ENCODE results near the gene TAF13. TPM values are rescaled to one million over a fixed set of nuclear protein-coding genes. Genes with fewer than 3 reads are reported as not detected.
"Not testable (repeated sequence)": the region's sequence is repeated elsewhere in the genome, so short reads cannot be mapped to it uniquely, and the experiment has no call there.

TAF13 gene
- total and polyA plus RNA-seq, 4 experiments from 2014 or later: 0.68 to 14.6 (median 6.9) TPM

- Mint-ChIP-seq H3K4me1 (peaks cover 0 to 4% (median 2%) of the 10 kb centered on the region in 4 donors), H3K27me3 (no peaks in the 10 kb centered on the region), H3K36me3 (peaks cover 0 to 6% of the 10 kb centered on the region in 2 donors), H3K27ac (no peak overlapping the region), H3K4me3 (no peak overlapping the region), H3K9me3 (no peaks in the 10 kb centered on the region)
- intact Hi-C loops (cut with micrococcal nuclease): no loop called here
- Histone ChIP-seq H3K9me3 (ENCODE audit: control insufficient read depth in 1 of 2, low read length in 2 of 2) (no peaks in the 10 kb centered on the region), H3K27me3 (ENCODE audit: insufficient read depth, low read length) (no peaks in the 10 kb centered on the region), H3K4me3 (ENCODE audit: low read length in 2 of 2) (no peak overlapping the region), H3K4me1 (ENCODE audit: insufficient read depth, low read length) (no peaks in the 10 kb centered on the region), H3K27ac (ENCODE audit: low read depth, low read length) (no peak overlapping the region), H3K36me3 (ENCODE audit: insufficient read depth, low read length) (no peaks in the 10 kb centered on the region)
- ChIA-PET CTCF (ENCODE audit: partially characterized antibody) (no interaction called here), POLR2A (ENCODE audit: partially characterized antibody) (interaction anchor here (0.6 kb wide), 1 partner anchor 298 kb away, joined by 3 read pairs; no protein-coding TSS in a partner anchor)
- DNase-seq: no peak
Observed at GRCh38 chr1:109025694-109026093, 50.1 kb downstream of the TAF13 start.

- Mint-ChIP-seq H3K9me3 (no peaks in the 10 kb centered on the region), H3K4me1 (peaks cover 0 to 4% (median 1%) of the 10 kb centered on the region in 4 donors), H3K27me3 (no peaks in the 10 kb centered on the region), H3K27ac (no peak overlapping the region), H3K36me3 (peaks cover 2 to 7% of the 10 kb centered on the region in 2 donors), H3K4me3 (no peak overlapping the region)
- Histone ChIP-seq H3K36me3 (ENCODE audit: insufficient read depth, low read length) (no peaks in the 10 kb centered on the region), H3K27ac (ENCODE audit: low read depth, low read length) (no peak overlapping the region), H3K4me1 (ENCODE audit: insufficient read depth, low read length) (no peaks in the 10 kb centered on the region), H3K4me3 (ENCODE audit: low read length in 2 of 2) (no peak overlapping the region), H3K27me3 (ENCODE audit: insufficient read depth, low read length) (no peaks in the 10 kb centered on the region), H3K9me3 (ENCODE audit: control insufficient read depth in 1 of 2, low read length in 2 of 2) (no peaks in the 10 kb centered on the region)
- ChIA-PET POLR2A (ENCODE audit: partially characterized antibody) (interaction anchor here (0.6 kb wide), 1 partner anchor 216 kb away, joined by 5 read pairs; no protein-coding TSS in a partner anchor), CTCF (ENCODE audit: partially characterized antibody) (no interaction called here)
- intact Hi-C loops (cut with micrococcal nuclease): no loop called here
- no peak for DNase-seq
Observed at GRCh38 chr1:109024646-109025045, 51.2 kb downstream of the TAF13 start.

- H3K4me3 Mint-ChIP-seq: no peak overlapping the region
- DNase-seq: no peak
- Histone ChIP-seq H3K36me3 (ENCODE audit: insufficient read depth, low read length) (no peaks in the 10 kb centered on the region), H3K4me3 (ENCODE audit: low read length in 2 of 2) (no peak overlapping the region), H3K9me3 (ENCODE audit: control insufficient read depth in 1 of 2, low read length in 2 of 2) (no peaks in the 10 kb centered on the region), H3K4me1 (ENCODE audit: insufficient read depth, low read length) (no peaks in the 10 kb centered on the region), H3K27ac (ENCODE audit: low read depth, low read length) (no peak overlapping the region), H3K27me3 (ENCODE audit: insufficient read depth, low read length) (no peaks in the 10 kb centered on the region)
- no peak overlapping the region for H3K27ac Mint-ChIP-seq
- H3K4me1 Mint-ChIP-seq: peaks cover 0 to 4% (median 1%) of the 10 kb centered on the region in 4 donors
- no peaks in the 10 kb centered on the region for H3K27me3 Mint-ChIP-seq
- H3K9me3 Mint-ChIP-seq: peaks cover 0 to 8% (median 6%) of the 10 kb centered on the region in 8 donors
- H3K36me3 Mint-ChIP-seq: peaks cover 23 to 29% of the 10 kb centered on the region in 2 donors
- CTCF ChIA-PET (ENCODE audit: partially characterized antibody): interaction anchor here (0.9 to 1.5 kb wide), 2 partner anchors 10 to 79 kb away, joined by 3 to 6 read pairs; no protein-coding TSS in a partner anchor
- POLR2A ChIA-PET (ENCODE audit: partially characterized antibody): no interaction called here
- intact Hi-C loops (cut with micrococcal nuclease): no loop called here
Observed at GRCh38 chr1:109020693-109021257, 55.0 kb downstream of the TAF13 start.

GRCh38 chr1:109017719-109018118 is 58.1 kb downstream of the TAF13 start:
- H3K4me3 Mint-ChIP-seq; H3K9me3 ChIP-seq (ENCODE audit: control insufficient read depth in 1 of 2, low read length in 2 of 2); H3K27ac Mint-ChIP-seq; DNase-seq; H3K36me3 ChIP-seq (ENCODE audit: insufficient read depth, low read length); H3K9me3 Mint-ChIP-seq; H3K4me1 ChIP-seq (ENCODE audit: insufficient read depth, low read length); H3K27me3 ChIP-seq (ENCODE audit: insufficient read depth, low read length); H3K27ac ChIP-seq (ENCODE audit: low read depth, low read length); intact Hi-C loops (cut with micrococcal nuclease); H3K27me3 Mint-ChIP-seq; POLR2A ChIA-PET (ENCODE audit: partially characterized antibody); H3K4me3 ChIP-seq (ENCODE audit: low read length in 2 of 2); H3K4me1 Mint-ChIP-seq: not testable (repeated sequence)
- CTCF ChIA-PET (ENCODE audit: partially characterized antibody): interaction anchor here (1.9 to 2.2 kb wide), 2 partner anchors 10 to 11 kb away, joined by 5 to 9 read pairs; no protein-coding TSS in a partner anchor
- peaks cover 36 to 41% of the 10 kb centered on the region in 2 donors for H3K36me3 Mint-ChIP-seq

GRCh38 chr1:109017134-109017533 is 58.7 kb downstream of the TAF13 start:
- intact Hi-C loops (cut with micrococcal nuclease): no loop called here
- Histone ChIP-seq H3K9me3 (ENCODE audit: control insufficient read depth in 1 of 2, low read length in 2 of 2) (no peaks in the 10 kb centered on the region), H3K27ac (ENCODE audit: low read depth, low read length) (no peak overlapping the region), H3K27me3 (ENCODE audit: insufficient read depth, low read length) (no peaks in the 10 kb centered on the region), H3K4me3 (ENCODE audit: low read length in 2 of 2) (no peak overlapping the region), H3K4me1 (ENCODE audit: insufficient read depth, low read length) (no peaks in the 10 kb centered on the region), H3K36me3 (ENCODE audit: insufficient read depth, low read length) (peaks cover 5% of the 10 kb centered on the region)
- no peak for DNase-seq
- Mint-ChIP-seq H3K4me1 (no peaks in the 10 kb centered on the region), H3K4me3 (no peak overlapping the region), H3K9me3 (peaks cover 0 to 8% (median 6%) of the 10 kb centered on the region in 8 donors), H3K36me3 (peaks cover 36 to 41% of the 10 kb centered on the region in 2 donors), H3K27me3 (no peaks in the 10 kb centered on the region), H3K27ac (no peak overlapping the region)
- POLR2A ChIA-PET (ENCODE audit: partially characterized antibody): no interaction called here
- CTCF ChIA-PET (ENCODE audit: partially characterized antibody): interaction anchor here (1.9 kb wide), 1 partner anchor 10 kb away, joined by 5 read pairs; no protein-coding TSS in a partner anchor

Other genes with a start within 250 kb of the TAF13 start
- gene AKNAD1, start 218.9 kb downstream of the TAF13 start, total RNA-seq: not detected
- gene AKNAD1, start 218.9 kb downstream of the TAF13 start, polyA plus RNA-seq: not detected
- gene GPSM2, start 199.0 kb downstream of the TAF13 start, total RNA-seq: 1 to 10 TPM; 1.4 to 1.8 TPM
- gene GPSM2, start 199.0 kb downstream of the TAF13 start, polyA plus RNA-seq: 1 to 10 TPM in 1 of 2 donors, under 1 TPM in 1; 0.55 to 1.2 TPM
- gene CLCC1, start 112.5 kb downstream of the TAF13 start, total RNA-seq: 10 to 100 TPM; 29.7 to 31.6 TPM
- 10 to 100 TPM; 15.4 to 17.1 TPM for gene CLCC1, start 112.5 kb downstream of the TAF13 start, polyA plus RNA-seq
- 10 to 100 TPM; 14.0 to 14.1 TPM for gene WDR47, start 33.9 kb downstream of the TAF13 start, total RNA-seq
- gene WDR47, start 33.9 kb downstream of the TAF13 start, polyA plus RNA-seq: 1 to 10 TPM; 6.3 to 7.5 TPM
- 10 to 100 TPM; 42.9 to 47.9 TPM for gene TMEM167B, start 14.8 kb upstream of the TAF13 start, total RNA-seq
- 10 to 100 TPM; 38.8 to 41.5 TPM for gene TMEM167B, start 14.8 kb upstream of the TAF13 start, polyA plus RNA-seq
- gene ELAPOR1, start 38.1 kb upstream of the TAF13 start, total RNA-seq: 10 to 100 TPM; 13.7 to 15.4 TPM
- 10 to 100 TPM; 15.0 to 17.8 TPM for gene ELAPOR1, start 38.1 kb upstream of the TAF13 start, polyA plus RNA-seq
- gene SARS1, start 137.9 kb upstream of the TAF13 start, total RNA-seq: 100 to 1,000 TPM; 178 to 190 TPM
- gene SARS1, start 137.9 kb upstream of the TAF13 start, polyA plus RNA-seq: 100 to 1,000 TPM; 153 to 199 TPM
- 1 to 10 TPM; 2.6 to 3.1 TPM for gene CELSR2, start 173.5 kb upstream of the TAF13 start, total RNA-seq
- gene CELSR2, start 173.5 kb upstream of the TAF13 start, polyA plus RNA-seq: under 1 TPM in 1 of 2 donors, not detected in 1; 0.52 TPM
- under 1 TPM; 0.17 to 0.28 TPM for gene PSRC1, start 207.1 kb upstream of the TAF13 start, total RNA-seq
- under 1 TPM; 0.18 to 0.31 TPM for gene PSRC1, start 207.1 kb upstream of the TAF13 start, polyA plus RNA-seq
- not detected for gene MYBPHL, start 231.0 kb upstream of the TAF13 start, total RNA-seq
- gene MYBPHL, start 231.0 kb upstream of the TAF13 start, polyA plus RNA-seq: not detected